DOHH2 (cell line): ENCODE measurements around the gene CRYGN.

ENCODE experiments used
- H3F3A ChIP-seq: fragments of 200-600 bp; sonication (generic), shearing (Covaris generic); 2 replicates; pipeline ENCODE4 v1.6.0; 2016; ENCODE audit warnings: antibody characterized with exemption, mild to moderate bottlenecking; ENCODE audit not compliant: control insufficient read depth, insufficient read depth
- H3K27ac ChIP-seq: fragments of 200-600 bp; sonication (generic); 2 replicates; pipeline ENCODE4 v1.5.1; 2014; ENCODE audit warnings: low read depth, mild to moderate bottlenecking, low read length, moderate library complexity
- H3K27me3 ChIP-seq: fragments of 200-600 bp; sonication (generic); 2 replicates; pipeline ENCODE4 v1.6.1; 2014; ENCODE audit warnings: mild to moderate bottlenecking, low read length, mixed read lengths; ENCODE audit not compliant: control insufficient read depth
- H3K36me3 ChIP-seq: fragments of 200-600 bp; sonication (generic); 2 replicates; pipeline ENCODE4 v1.6.1; 2014; ENCODE audit warnings: mild to moderate bottlenecking, low read length, moderate library complexity, mixed read lengths; ENCODE audit not compliant: control insufficient read depth
- H3K4me1 ChIP-seq: fragments of 200-600 bp; sonication (generic); 2 replicates; pipeline ENCODE4 v1.6.1; 2014; ENCODE audit warnings: mild to moderate bottlenecking, low read length, mixed read lengths; ENCODE audit not compliant: control insufficient read depth
- H3K4me2 ChIP-seq: fragments of 200-600 bp; sonication (generic); 2 replicates; pipeline ENCODE4 v1.6.0; 2014; ENCODE audit warnings: mild to moderate bottlenecking, low read length, moderate library complexity
- H3K4me3 ChIP-seq: fragments of 200-600 bp; sonication (generic); 2 replicates; pipeline ENCODE4 v1.5.1; 2014; ENCODE audit warnings: mild to moderate bottlenecking, low read length, mixed read lengths
- H3K79me2 ChIP-seq: fragments of 200-600 bp; sonication (generic); 2 replicates; pipeline ENCODE4 v1.6.1; 2014; ENCODE audit warnings: mild to moderate bottlenecking, low read length, mixed read lengths; ENCODE audit not compliant: control insufficient read depth
- H3K9me2 ChIP-seq: fragments of 200-600 bp; sonication (generic); replicated peaks from 2 replicates; pipeline ENCODE4 v1.6.1; 2014; ENCODE audit warnings: mild to moderate bottlenecking, low read length, mixed read lengths; ENCODE audit not compliant: control insufficient read depth
- H3K9me3 ChIP-seq: fragments of 200-600 bp; sonication (generic); 2 replicates; pipeline ENCODE4 v1.6.1; 2014; ENCODE audit warnings: antibody characterized with exemption, low read length, mixed read lengths; ENCODE audit not compliant: control insufficient read depth, insufficient read depth
- H4K20me1 ChIP-seq: fragments of 200-600 bp; sonication (generic); 2 replicates; pipeline ENCODE4 v1.6.0; 2014; ENCODE audit warnings: low read depth, mild to moderate bottlenecking, antibody characterized with exemption, low read length, moderate library complexity; ENCODE audit not compliant: control insufficient read depth, insufficient read depth
- CTCF ChIP-seq: fragments of 200-600 bp; sonication (generic); IDR thresholded peaks from one replicate; pipeline ENCODE4 v1.5.1; 2014; ENCODE audit warnings: antibody characterized with exemption, mild to moderate bottlenecking, low read depth, low read length; ENCODE audit not compliant: poor library complexity, severe bottlenecking
- EZH2phosphoT487 ChIP-seq: fragments of 200-600 bp; sonication (generic); IDR thresholded peaks from 2 replicates; pipeline ENCODE4 v1.6.1; 2017; ENCODE audit warnings: borderline replicate concordance, mild to moderate bottlenecking, antibody characterized with exemption, low read length, moderate library complexity, mixed read lengths

The CRYGN gene

GRCh38 chr7:151449990-151450389 lies 10.0 kb upstream of the CRYGN start:
- H3K4me2 ChIP-seq: no peak overlapping the region
- no peak overlapping the region for H3K27ac ChIP-seq
- no peak for TF ChIP-seq CTCF
- TF ChIP-seq EZH2phosphoT487: no peak
- peaks cover 10% of the 10 kb centered on the region; the same call in 1 of the 2 replicates for H3K27me3 ChIP-seq
- H3K79me2 ChIP-seq: no peaks in the 10 kb centered on the region
- H3K4me1 ChIP-seq: no peaks in the 10 kb centered on the region
- no peak overlapping the region for H3K4me3 ChIP-seq
- H3K36me3 ChIP-seq: no peaks in the 10 kb centered on the region
- no peaks in the 10 kb centered on the region for H4K20me1 ChIP-seq
- H3K9me2 ChIP-seq: no peaks in the 10 kb centered on the region
- H3K9me3 ChIP-seq: no peaks in the 10 kb centered on the region
- H3F3A ChIP-seq: no peaks in the 10 kb centered on the region

- H3K9me3 ChIP-seq: no peaks in the 10 kb centered on the region
- peaks cover 4% of the 10 kb centered on the region for H3K4me1 ChIP-seq
- no peak overlapping the region for H3K27ac ChIP-seq
- H3K9me2 ChIP-seq: no peaks in the 10 kb centered on the region
- H3F3A ChIP-seq: no peaks in the 10 kb centered on the region
- H4K20me1 ChIP-seq: no peaks in the 10 kb centered on the region
- no peaks in the 10 kb centered on the region for H3K79me2 ChIP-seq
- TF ChIP-seq EZH2phosphoT487 (no peak), CTCF (peak; percentile 64)
- H3K36me3 ChIP-seq: no peaks in the 10 kb centered on the region
- no peak overlapping the region for H3K4me2 ChIP-seq
- peaks cover 16% of the 10 kb centered on the region; the same call in 1 of the 2 replicates for H3K27me3 ChIP-seq
- H3K4me3 ChIP-seq: no peak overlapping the region
Observed at GRCh38 chr7:151448261-151449252, 8.6 kb upstream of the CRYGN start.

GRCh38 chr7:151447901-151448260 lies 7.9 kb upstream of the CRYGN start:
- Histone ChIP-seq H3K27ac (no peak overlapping the region), H3K27me3 (peaks cover 19% of the 10 kb centered on the region), H3K9me3 (no peaks in the 10 kb centered on the region), H3K4me2 (no peak overlapping the region), H3K79me2 (no peaks in the 10 kb centered on the region), H3F3A (no peaks in the 10 kb centered on the region), H4K20me1 (no peaks in the 10 kb centered on the region), H3K4me3 (no peak overlapping the region), H3K9me2 (no peaks in the 10 kb centered on the region), H3K36me3 (no peaks in the 10 kb centered on the region), H3K4me1 (peaks cover 4% of the 10 kb centered on the region)
- no peak for TF ChIP-seq EZH2phosphoT487

DNA sequence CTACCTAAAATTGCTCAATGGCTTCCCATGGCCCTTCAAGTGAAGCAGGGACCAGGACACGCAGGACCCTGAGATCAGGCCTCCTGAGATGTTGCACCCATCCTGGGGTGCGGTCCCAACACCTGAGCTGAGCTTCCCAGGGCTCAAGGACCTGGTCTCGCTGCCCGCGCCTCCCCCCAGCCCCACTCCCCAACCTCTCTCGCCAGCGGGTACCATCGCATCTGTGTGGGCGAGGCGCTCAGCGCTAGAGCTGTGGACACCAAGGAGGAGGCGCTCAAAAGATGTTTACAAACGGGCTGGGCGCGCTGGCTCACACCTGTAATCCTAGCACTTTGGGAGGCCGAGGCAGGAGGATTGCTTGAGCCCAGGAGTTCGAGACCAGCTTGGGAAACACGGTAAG lies 7.4 kb upstream of the CRYGN start:
- Histone ChIP-seq H4K20me1 (no peaks in the 10 kb centered on the region), H3K27ac (no peak overlapping the region)

More for the DNA sequence above, 7.4 kb upstream of the CRYGN start:
- H3K36me3 ChIP-seq: no peaks in the 10 kb centered on the region
- H3K27me3 ChIP-seq: peaks cover 20% of the 10 kb centered on the region
- no peak overlapping the region for H3K4me3 ChIP-seq
- H3K79me2 ChIP-seq: no peaks in the 10 kb centered on the region
- no peaks in the 10 kb centered on the region for H3K9me3 ChIP-seq
- no peaks in the 10 kb centered on the region for H3K9me2 ChIP-seq
- H3F3A ChIP-seq: no peaks in the 10 kb centered on the region
- peaks cover 4% of the 10 kb centered on the region for H3K4me1 ChIP-seq
- no peak overlapping the region for H3K4me2 ChIP-seq
- TF ChIP-seq CTCF (no peak), EZH2phosphoT487 (no peak)
